Activated CD4-positive, alpha-beta memory T cell treated with anti-CD3 and anti-CD28 coated beads, Interleukin-2, amount 10 ng/mL, durations not matched to agents 7 days and 5 days (primary cell): ENCODE results near the gene TMEM171. TPM values are rescaled to one million over a fixed set of nuclear protein-coding genes. Genes with fewer than 3 reads are reported as not detected.

Experiments used
- CTCF ChIA-PET: fragments of 350-600 bp; sonication (Branson Sonifier 250); formaldehyde crosslinking; loops from one replicate; lab custom pipeline; 2021; ENCODE audit warnings: antibody characterized with exemption, inconsistent platforms; lab: Charles Lee
- POLR2A ChIA-PET: fragments of 350-600 bp; sonication (Branson Sonifier 250); formaldehyde crosslinking; loops from one replicate; lab custom pipeline; 2021; ENCODE audit warnings: antibody characterized with exemption; lab: Charles Lee
- DNase-seq: peaks from one replicate; pipeline ENCODE4 v3.0.0-alpha.2; 2020
- H3K27ac Mint-ChIP-seq: one replicate; pipeline ENCODE4 v1.8.0; 2021; ENCODE audit warnings: mild to moderate bottlenecking, mixed read lengths
- H3K27me3 Mint-ChIP-seq: one replicate; pipeline ENCODE4 v1.8.0; 2021; ENCODE audit warnings: mixed read lengths
- H3K36me3 Mint-ChIP-seq: one replicate; pipeline ENCODE4 v1.8.0; 2021; ENCODE audit warnings: low read depth, mixed read lengths
- H3K4me1 Mint-ChIP-seq: one replicate; pipeline ENCODE4 v1.8.0; 2021; ENCODE audit warnings: mixed read lengths
- H3K4me3 Mint-ChIP-seq: one replicate; pipeline ENCODE4 v1.8.0; 2021; ENCODE audit warnings: mild to moderate bottlenecking, mixed read lengths
- H3K9me3 Mint-ChIP-seq: one replicate; pipeline ENCODE4 v1.8.0; 2021; ENCODE audit warnings: mixed read lengths
- total RNA-seq, 2 experiments: library from RNA; stranded (reverse); gene quantifications; one replicate each; pipeline ENCODE4 v1.2.3, GENCODE V29; 2021

The TMEM171 gene
- total RNA-seq, 2 experiments from 2014 or later = not detected

DNA sequence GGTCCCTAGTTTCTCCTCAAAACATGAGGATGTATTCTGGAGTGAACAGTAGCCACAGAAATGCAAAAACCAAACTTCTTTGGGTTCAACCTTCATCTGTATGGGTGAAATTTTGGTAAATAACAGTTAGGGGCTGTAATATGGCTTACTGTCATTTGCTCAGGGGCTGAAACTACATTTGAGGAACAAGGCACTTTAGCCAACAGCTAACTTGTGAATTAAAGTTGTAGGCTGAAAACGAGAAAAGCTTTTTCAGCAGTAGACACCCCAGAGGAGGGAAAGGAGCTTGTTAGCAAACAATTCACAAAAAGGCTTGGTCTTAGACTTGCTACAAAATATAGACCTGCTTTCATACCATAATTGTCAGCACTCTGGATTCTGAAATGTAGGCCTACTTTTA lies 6.6 kb downstream of the TMEM171 start:
- no peak for DNase-seq
- H3K4me3 Mint-ChIP-seq = no peak overlapping the region
- CTCF ChIA-PET = no interaction called here
- peaks cover 19% of the 10 kb centered on the region for H3K4me1 Mint-ChIP-seq
- POLR2A ChIA-PET = no interaction called here
- H3K27ac Mint-ChIP-seq = no peak overlapping the region
- no peaks in the 10 kb centered on the region for H3K36me3 Mint-ChIP-seq
- peaks cover 72% of the 10 kb centered on the region for H3K27me3 Mint-ChIP-seq
- no peaks in the 10 kb centered on the region for H3K9me3 Mint-ChIP-seq

DNA sequence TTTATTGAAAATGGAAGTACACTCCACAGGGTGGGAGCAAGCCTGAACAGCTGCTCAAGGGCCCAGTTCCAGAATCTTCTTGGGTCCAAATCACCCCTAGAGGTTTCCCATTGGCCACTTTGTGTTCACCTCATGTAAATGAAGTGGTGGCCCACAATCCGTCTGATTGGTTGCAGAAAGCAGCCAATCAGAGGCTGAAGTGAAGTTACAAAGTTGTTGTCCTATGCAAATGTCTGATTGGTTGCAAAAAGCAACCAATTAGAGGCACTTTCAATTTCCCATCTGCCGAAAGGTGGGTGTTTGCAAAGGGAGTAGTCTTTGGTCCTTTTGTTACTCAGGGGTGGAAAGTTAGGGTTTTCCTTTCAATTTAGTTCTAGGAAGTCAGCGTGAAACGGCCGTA lies 8.8 kb downstream of the TMEM171 start:
- Mint-ChIP-seq H3K27me3 (peaks cover 69% of the 10 kb centered on the region), H3K36me3 (no peaks in the 10 kb centered on the region), H3K9me3 (no peaks in the 10 kb centered on the region), H3K4me3 (no peak overlapping the region), H3K27ac (no peak overlapping the region), H3K4me1 (peaks cover 2% of the 10 kb centered on the region)
- POLR2A ChIA-PET = interaction anchor here (1.0 kb wide), 1 partner anchor 41 kb away, joined by 3 read pairs; no protein-coding TSS in a partner anchor
- CTCF ChIA-PET = no interaction called here
- DNase-seq = no peak

DNA sequence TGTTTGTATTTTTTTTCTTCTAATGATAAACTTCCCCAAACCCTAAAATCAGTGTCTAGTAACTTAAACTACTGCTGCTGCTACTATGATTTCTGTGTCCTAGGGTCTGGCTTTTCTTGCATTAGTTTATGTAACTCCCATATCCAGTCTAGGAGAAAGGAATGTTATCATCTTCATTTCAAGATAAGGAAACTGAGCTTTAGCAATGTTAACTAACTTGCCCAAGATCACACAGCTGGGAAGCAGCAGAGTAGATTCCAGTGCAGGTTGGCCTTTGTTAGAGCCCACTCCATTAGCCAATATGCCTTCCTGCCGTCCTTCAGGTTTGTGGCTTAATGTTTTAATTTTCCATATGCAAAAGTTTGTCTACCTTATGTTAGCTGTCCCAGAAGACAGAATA lies 10.4 kb downstream of the TMEM171 start:
- no peak for DNase-seq
- Mint-ChIP-seq H3K9me3 (no peaks in the 10 kb centered on the region), H3K27ac (no peak overlapping the region), H3K36me3 (no peaks in the 10 kb centered on the region), H3K4me1 (no peaks in the 10 kb centered on the region), H3K27me3 (peaks cover 63% of the 10 kb centered on the region), H3K4me3 (no peak overlapping the region)
- ChIA-PET POLR2A (no interaction called here), CTCF (no interaction called here)

DNA sequence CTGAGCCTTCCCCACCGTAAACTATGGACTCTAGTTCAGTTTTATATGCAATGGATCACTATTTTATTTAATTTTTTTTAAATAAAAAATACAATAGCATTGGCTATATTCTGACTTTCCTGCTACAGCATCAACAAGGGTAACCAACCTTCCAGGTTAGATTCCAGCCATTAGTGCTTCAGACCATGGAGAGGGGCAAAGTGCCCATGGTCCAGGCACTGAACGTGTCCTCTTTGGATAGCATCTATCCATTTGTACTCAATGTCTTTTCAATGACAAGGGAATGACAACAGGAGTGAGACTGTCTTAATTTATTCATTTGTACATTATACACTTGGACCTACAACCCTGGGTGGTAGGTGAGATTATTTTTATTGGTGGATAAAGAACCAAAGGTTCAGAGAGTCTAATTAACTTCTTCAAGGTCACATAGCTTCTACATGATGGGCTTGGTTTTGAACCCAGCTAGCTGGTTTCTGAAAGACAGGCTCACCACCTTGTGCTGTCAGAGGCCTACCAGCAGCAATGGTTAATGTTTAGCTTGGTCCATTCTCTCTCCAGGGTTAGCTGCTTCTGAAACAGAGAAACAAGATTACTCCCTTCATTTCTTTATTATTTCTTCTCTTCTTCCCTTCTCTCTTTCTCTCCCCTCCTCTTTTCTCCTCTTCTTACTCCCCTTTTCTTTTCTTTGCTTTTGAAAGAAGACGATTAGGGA lies 11.5 kb downstream of the TMEM171 start:
- no peaks in the 10 kb centered on the region for H3K4me1 Mint-ChIP-seq

DNA sequence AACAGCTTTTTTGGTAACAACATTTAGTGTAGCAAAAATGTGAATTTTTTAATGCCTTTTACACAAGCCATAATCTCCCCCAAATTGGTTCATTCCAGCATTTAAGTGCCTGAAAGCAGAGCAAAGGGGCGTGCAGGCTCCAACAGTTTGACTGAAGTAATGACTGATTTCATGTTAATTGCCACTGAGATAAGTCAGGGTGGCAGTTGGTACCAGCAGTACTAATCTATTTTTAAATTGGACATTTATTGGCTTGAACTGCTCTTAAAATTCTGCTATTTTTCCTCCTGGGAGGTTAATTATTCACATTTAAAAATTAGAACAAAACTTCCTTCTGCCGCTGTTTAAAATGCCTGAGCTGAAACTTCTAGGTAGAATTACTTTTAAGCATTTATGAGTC lies 12.4 kb downstream of the TMEM171 start:
- no peak for DNase-seq
- H3K27ac Mint-ChIP-seq = no peak overlapping the region
- ChIA-PET CTCF (interaction anchor here (1.3 kb wide), 1 partner anchor 38 kb away, joined by 3 read pairs; no protein-coding TSS in a partner anchor), POLR2A (no interaction called here)
- no peaks in the 10 kb centered on the region for H3K9me3 Mint-ChIP-seq
- peaks cover 55% of the 10 kb centered on the region for H3K27me3 Mint-ChIP-seq
- H3K36me3 Mint-ChIP-seq = no peaks in the 10 kb centered on the region
- no peaks in the 10 kb centered on the region for H3K4me1 Mint-ChIP-seq
- no peak overlapping the region for H3K4me3 Mint-ChIP-seq

More for the DNA sequence above, 11.5 kb downstream of the TMEM171 start:
- Mint-ChIP-seq H3K27ac (no peak overlapping the region), H3K36me3 (no peaks in the 10 kb centered on the region), H3K9me3 (no peaks in the 10 kb centered on the region), H3K4me3 (no peak overlapping the region), H3K27me3 (peaks cover 53% of the 10 kb centered on the region)
- ChIA-PET POLR2A (no interaction called here), CTCF (no interaction called here)
- DNase-seq = no peak

DNA sequence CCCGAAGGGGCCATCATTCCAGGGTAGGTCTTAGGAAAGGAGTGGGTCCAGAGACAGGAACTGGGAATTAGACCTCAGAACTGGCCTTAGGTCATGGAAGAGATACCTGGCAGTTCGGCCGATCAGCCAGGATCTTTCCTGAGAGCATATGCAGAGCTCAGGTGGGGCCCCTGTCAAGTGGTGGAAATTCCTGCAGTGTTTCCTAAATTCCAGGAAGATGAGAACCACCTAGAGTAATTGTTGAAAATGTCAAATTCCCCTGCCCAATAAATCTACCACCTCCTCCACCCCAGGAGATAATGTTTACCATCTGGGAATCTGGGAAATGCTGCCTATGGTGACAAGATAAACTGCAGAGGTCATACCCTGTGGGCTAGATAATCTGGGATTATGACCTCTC lies 14.6 kb downstream of the TMEM171 start:
- CTCF ChIA-PET = no interaction called here

DNA sequence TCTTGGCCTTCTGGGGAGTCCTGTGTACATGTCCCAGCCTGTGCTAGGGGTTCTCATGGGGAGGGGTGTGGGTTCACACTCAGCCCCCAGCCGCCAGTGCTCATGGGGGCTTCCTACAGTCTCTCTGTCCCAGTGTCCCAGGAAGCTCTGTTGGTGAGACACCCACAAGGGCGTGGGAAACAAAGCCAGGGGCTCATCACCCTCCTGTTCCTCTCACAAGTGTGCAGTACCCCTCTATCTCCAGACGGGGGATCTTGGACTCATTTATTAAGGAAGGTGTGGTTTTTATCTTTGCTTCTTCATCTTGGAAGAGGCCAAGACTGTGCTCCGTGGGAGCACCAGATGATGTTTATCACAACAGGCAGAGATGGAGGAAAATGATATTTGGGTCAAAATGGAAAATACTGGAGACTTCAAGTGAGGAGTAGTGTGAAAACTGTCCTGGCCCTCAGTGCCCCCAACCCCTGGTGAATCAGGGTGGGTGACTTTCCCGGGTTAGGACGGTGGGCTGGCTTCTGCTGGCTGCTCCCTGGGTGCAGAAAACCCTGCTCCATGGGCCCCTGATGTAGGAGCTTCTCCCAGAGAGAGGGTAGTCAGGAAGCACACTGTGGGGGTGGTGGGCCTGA lies 15.2 kb downstream of the TMEM171 start:
- CTCF ChIA-PET = no interaction called here
- POLR2A ChIA-PET = no interaction called here

More for the DNA sequence above, 14.6 kb downstream of the TMEM171 start:
- Mint-ChIP-seq H3K27ac (no peak overlapping the region), H3K27me3 (peaks cover 48% of the 10 kb centered on the region), H3K36me3 (no peaks in the 10 kb centered on the region), H3K4me1 (no peaks in the 10 kb centered on the region), H3K9me3 (no peaks in the 10 kb centered on the region), H3K4me3 (no peak overlapping the region)
- no peak for DNase-seq
- POLR2A ChIA-PET = no interaction called here

DNA sequence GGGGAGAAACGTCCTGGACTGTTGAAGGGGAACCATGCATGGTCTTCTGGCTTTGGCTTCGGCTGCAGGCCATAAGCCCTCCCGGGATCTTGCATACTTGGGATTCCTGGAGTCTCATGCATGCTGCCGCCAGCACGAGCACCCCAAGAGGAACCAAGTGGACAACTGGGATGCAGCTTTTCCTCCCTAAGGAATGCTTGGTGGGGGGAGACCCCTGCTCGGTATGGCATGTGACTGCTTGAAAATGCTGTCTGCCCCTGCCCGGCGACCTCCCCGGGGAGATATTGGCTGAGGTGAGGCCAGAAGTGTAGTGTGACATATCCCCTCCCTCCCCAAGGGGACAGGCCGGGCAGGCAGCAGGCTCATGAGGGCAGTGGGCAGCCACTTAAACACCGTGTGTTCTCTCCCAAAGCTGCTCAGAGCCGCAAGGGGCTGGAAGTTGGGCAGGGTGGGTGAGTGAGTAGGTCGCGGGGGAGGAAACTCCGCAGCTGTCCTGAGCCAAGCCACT lies 15.7 kb downstream of the TMEM171 start:
- peaks cover 44% of the 10 kb centered on the region for H3K27me3 Mint-ChIP-seq
- H3K4me3 Mint-ChIP-seq = no peak overlapping the region
- POLR2A ChIA-PET = no interaction called here
- no peak overlapping the region for H3K27ac Mint-ChIP-seq
- no peaks in the 10 kb centered on the region for H3K4me1 Mint-ChIP-seq
- no peaks in the 10 kb centered on the region for H3K9me3 Mint-ChIP-seq
- CTCF ChIA-PET = no interaction called here
- no peaks in the 10 kb centered on the region for H3K36me3 Mint-ChIP-seq
- no peak for DNase-seq

More for the DNA sequence above, 15.2 kb downstream of the TMEM171 start:
- H3K27me3 Mint-ChIP-seq = peaks cover 42% of the 10 kb centered on the region
- H3K36me3 Mint-ChIP-seq = no peaks in the 10 kb centered on the region
- H3K9me3 Mint-ChIP-seq = no peaks in the 10 kb centered on the region
- H3K4me1 Mint-ChIP-seq = no peaks in the 10 kb centered on the region
- DNase-seq = no peak
- no peak overlapping the region for H3K4me3 Mint-ChIP-seq
- H3K27ac Mint-ChIP-seq = no peak overlapping the region

DNA sequence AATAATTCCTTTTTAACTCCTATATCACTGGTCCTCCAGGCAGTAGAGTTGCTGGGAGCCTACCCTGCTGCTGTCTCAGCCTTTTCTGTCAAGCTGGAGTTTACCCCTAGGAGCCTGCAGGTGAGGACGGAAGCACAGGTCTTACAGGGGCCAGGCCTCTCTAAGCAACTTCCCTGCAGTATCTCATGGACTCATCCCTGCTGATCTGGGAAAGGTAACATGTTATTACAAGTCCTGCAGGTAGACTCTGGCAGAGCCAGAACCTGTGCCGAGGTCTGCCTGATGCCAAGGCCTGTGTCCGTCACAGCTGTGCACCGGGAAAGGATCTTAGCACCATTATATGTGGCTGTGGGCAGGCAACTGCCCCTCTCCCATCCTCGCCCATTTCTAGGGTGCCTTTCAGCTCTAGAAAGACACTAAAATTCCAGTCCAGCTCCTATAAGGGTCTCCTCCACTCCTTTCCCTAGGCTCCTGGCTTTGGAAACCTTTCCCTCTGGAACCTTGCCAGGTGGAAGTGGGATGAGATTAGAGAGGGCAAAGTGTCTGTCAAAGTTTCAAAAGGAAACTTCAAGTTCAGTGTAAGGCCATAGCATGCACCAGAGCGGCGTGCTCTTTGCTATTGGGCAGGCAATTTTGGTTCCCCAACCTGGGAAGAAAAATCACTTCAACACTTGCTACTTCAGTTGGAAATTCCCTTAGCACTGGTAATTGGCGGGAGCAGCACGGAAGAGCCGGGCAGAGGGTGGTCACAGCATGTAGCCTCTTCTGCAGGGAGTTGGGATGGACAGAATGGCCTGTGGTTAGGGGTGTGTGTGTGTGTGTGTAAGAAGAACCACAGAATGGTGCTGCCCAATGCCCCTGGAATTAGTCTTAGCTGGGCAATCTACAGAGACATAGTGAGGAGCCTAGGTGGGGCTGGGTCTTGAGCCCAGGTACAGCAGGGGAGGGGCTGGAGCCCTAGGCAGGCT lies 17.5 kb downstream of the TMEM171 start:
- Mint-ChIP-seq H3K4me1 (no peaks in the 10 kb centered on the region), H3K27ac (no peak overlapping the region), H3K36me3 (no peaks in the 10 kb centered on the region), H3K9me3 (no peaks in the 10 kb centered on the region), H3K27me3 (peaks cover 47% of the 10 kb centered on the region), H3K4me3 (no peak overlapping the region)
- DNase-seq = no peak
- CTCF ChIA-PET = no interaction called here
- POLR2A ChIA-PET = no interaction called here

DNA sequence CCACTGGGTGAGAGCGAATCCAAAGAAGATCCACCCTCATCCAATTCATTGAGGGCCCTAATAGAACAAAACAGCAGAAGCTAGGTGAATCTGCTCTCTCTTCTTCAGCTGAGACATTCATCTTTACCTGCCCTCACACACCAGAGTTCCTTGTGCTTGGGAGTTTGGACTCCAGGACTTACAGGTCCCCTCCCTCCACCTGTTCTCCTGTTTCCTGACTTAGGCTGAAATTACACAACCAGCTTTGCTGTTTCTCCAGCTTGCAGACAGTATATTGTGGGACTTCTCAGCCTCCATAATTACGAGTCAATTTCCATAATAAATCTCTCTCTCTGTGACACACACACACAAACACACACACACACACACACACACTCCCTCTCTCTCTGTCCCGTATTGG lies 19.1 kb downstream of the TMEM171 start:
- no peak for DNase-seq
- Mint-ChIP-seq H3K4me1 (no peaks in the 10 kb centered on the region), H3K9me3 (no peaks in the 10 kb centered on the region), H3K4me3 (no peak overlapping the region), H3K36me3 (no peaks in the 10 kb centered on the region), H3K27ac (no peak overlapping the region), H3K27me3 (peaks cover 48% of the 10 kb centered on the region)
- ChIA-PET POLR2A (no interaction called here), CTCF (no interaction called here)

DNA sequence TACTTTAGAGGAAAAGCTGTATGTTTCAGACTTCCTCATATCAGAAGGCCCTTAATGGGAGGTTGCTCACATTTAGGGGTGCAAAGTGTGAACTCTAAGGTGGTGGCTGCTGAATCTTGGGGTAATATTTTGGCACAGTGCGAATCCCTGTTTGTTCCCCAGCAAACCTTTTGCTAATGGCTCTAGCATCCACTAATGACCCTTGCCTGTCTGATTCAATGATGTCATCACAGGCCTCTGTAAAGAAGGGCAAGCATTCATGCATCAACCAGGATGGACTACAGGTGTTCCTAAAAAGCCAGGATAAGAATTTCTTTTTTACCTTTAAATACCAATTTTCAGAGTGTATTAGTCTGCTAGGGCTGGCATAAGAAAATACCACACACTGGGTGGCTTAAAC lies 20.4 kb downstream of the TMEM171 start:
- Mint-ChIP-seq H3K9me3 (no peaks in the 10 kb centered on the region), H3K4me1 (no peaks in the 10 kb centered on the region), H3K4me3 (no peak overlapping the region), H3K36me3 (no peaks in the 10 kb centered on the region), H3K27ac (no peak overlapping the region), H3K27me3 (peaks cover 49% of the 10 kb centered on the region)
- no peak for DNase-seq
- POLR2A ChIA-PET = no interaction called here
- CTCF ChIA-PET = no interaction called here

DNA sequence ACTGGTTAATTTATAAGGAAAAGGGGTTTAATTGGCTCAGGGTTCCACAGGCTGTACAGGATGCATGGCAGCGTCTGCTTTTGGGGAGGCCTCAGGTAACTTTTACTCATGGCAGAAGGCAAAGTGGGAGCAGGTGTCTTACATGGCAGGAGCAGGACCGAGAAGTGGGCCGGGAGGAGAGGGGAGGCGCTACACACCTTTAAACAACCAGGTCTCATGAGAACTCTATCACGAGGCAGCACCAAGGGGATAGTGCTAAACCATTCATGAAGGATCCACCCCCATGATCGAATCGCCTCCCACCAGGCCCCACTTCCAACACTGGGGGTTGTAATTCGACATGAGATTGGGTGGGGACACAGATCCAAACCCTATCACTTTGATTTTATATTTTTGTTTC lies 21.7 kb downstream of the TMEM171 start:
- no peak overlapping the region for H3K27ac Mint-ChIP-seq
- H3K4me1 Mint-ChIP-seq = no peaks in the 10 kb centered on the region
- DNase-seq = no peak
- H3K4me3 Mint-ChIP-seq = no peak overlapping the region
- no peaks in the 10 kb centered on the region for H3K36me3 Mint-ChIP-seq
- peaks cover 58% of the 10 kb centered on the region for H3K27me3 Mint-ChIP-seq
- CTCF ChIA-PET = no interaction called here
- POLR2A ChIA-PET = no interaction called here
- H3K9me3 Mint-ChIP-seq = no peaks in the 10 kb centered on the region

DNA sequence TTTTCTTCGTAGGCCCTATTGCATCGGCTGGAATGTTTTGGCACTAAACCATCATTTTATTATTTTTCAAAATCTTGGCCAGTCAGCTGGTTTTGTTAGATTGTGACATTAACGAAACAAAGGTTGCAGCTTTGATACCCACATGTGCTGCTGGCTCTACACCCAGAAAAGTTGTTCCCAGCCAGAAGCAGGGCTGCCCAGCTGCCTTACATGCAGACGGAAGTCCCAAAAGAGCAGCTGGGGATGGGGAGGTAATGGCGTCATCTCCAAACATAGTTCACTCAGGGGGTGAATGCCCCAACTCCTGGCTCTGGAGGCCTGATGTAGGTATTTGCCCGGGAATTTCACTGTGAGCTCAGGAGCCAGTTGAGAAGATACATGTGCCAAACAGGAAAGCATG lies 23.3 kb downstream of the TMEM171 start:
- H3K27me3 Mint-ChIP-seq = peaks cover 58% of the 10 kb centered on the region
- no peaks in the 10 kb centered on the region for H3K36me3 Mint-ChIP-seq
- CTCF ChIA-PET = interaction anchor here (0.6 kb wide), 1 partner anchor 60 kb away, joined by 3 read pairs; no protein-coding TSS in a partner anchor

More for the DNA sequence above, 23.3 kb downstream of the TMEM171 start:
- no peak for DNase-seq
- H3K4me3 Mint-ChIP-seq = no peak overlapping the region
- H3K9me3 Mint-ChIP-seq = no peaks in the 10 kb centered on the region
- H3K4me1 Mint-ChIP-seq = no peaks in the 10 kb centered on the region
- POLR2A ChIA-PET = no interaction called here
- no peak overlapping the region for H3K27ac Mint-ChIP-seq
